ENCODE results near the gene SLC22A5. TPM values are rescaled to one million over a fixed set of nuclear protein-coding genes. Genes with fewer than 3 reads are reported as not detected.
A peak's percentile ranks its signal among the peaks of the same experiment; 100 is the strongest.

Gene SLC22A5
- total and polyA plus RNA-seq, 9 of the 15 experiments (the other 6 are each of a cell fraction or from before 2014, with no cell fraction given), result 3.0 to 16.6 (median 8.3) TPM

DNA sequence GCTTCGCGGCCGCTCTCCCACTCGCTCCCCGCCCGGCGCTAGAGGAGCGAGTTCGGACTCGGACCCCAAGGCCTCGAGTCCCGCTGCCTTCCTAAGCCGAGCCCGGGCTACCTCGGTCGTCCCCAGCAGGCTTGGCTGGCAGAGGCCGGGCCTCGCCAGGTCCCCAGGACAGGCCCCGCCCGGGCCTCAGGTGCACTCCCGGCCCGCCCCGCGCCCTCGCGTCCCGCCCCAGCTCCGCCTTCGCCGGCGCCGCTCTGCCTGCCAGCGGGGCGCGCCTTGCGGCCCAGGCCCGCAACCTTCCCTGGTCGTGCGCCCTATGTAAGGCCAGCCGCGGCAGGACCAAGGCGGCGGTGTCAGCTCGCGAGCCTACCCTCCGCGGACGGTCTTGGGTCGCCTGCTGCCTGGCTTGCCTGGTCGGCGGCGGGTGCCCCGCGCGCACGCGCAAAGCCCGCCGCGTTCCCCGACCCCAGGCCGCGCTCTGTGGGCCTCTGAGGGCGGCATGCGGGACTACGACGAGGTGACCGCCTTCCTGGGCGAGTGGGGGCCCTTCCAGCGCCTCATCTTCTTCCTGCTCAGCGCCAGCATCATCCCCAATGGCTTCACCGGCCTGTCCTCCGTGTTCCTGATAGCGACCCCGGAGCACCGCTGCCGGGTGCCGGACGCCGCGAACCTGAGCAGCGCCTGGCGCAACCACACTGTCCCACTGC lies at the start of gene SLC22A5 (continued):
- peak; percentile 57; the same call in 1 of the 2 replicates for TF ChIP-seq SUPT5H (IDR thresholded peaks at IDR 0.05)
- no peak for TF ChIP-seq DIDO1 (tag; IDR thresholded peaks at IDR 0.05; ENCODE audit: low read depth)
- no peak for TF ChIP-seq STAT5B (CRISPR knock-in tag; IDR thresholded peaks at IDR 0.05)
- no peak for TF ChIP-seq CBFA2T3 (IDR thresholded peaks at IDR 0.05)
- no peak for TF ChIP-seq PCBP2 (IDR thresholded peaks at IDR 0.05; ENCODE audit: low read depth, low read length, poor library complexity, severe bottlenecking)
- no peak for TF ChIP-seq ZNF76 (CRISPR knock-in tag; IDR thresholded peaks at IDR 0.05; ENCODE audit: borderline replicate concordance)
- TF ChIP-seq CHCHD3 (CRISPR knock-in tag; IDR thresholded peaks at IDR 0.05), result no peak

DNA sequence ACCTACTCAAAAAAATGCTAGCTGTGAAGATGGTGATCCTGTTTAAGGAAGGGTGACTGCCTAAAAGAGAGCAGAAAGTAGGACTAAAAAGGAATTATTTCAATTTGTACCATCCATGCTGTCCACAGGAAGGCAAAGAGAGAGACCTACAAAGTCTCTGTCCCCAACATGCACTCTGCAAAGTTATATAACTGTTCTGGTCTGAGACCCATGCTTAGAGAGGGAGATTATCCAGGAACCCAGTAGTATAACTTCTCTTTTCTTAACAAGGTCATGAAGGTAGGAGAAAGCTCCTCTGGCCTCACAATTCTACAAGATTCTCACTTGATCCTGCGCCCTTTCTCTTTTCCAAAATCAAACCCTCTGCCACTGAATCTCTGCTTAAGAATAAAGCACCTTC lies 49.5 kb upstream of the SLC22A5 start:
- Histone ChIP-seq H3K79me2 (ENCODE audit: control insufficient read depth, insufficient read depth, low read length) (peaks cover 14% of the 10 kb centered on the region; the same call in 1 of the 3 replicates), H4K20me1 (replicated peaks; ENCODE audit: control insufficient read depth, insufficient read depth, low read length) (no peaks in the 10 kb centered on the region), H2AFZ (ENCODE audit: low read depth, low read length) (no peak overlapping the region), H3K36me3 (ENCODE audit: control insufficient read depth, insufficient read depth, low read length) (peaks cover 37% of the 10 kb centered on the region), H3K27me3 (ENCODE audit: control insufficient read depth in 2 of 2, insufficient read depth in 2 of 2, low read length in 2 of 2) (no peaks in the 10 kb centered on the region), H3K4me2 (ENCODE audit: insufficient read depth, low read length) (no peak overlapping the region), H3K27ac (ENCODE audit: extremely low read depth, low read depth, low read length) (no peak overlapping the region), H3K9me1 (ENCODE audit: control insufficient read depth, insufficient read depth, low read length) (no peaks in the 10 kb centered on the region), H3K9me3 (replicated peaks; ENCODE audit: control insufficient read depth, insufficient read depth, low read depth, low read length) (no peaks in the 10 kb centered on the region), H3K4me3 (no peak overlapping the region), H3K4me1 (replicated peaks in 1 of 2; ENCODE audit: control insufficient read depth in 2 of 2, insufficient read depth in 2 of 2, low read length in 2 of 2) (peaks cover 38 to 50% of the 10 kb centered on the region in 2 experiments), H3K9ac (ENCODE audit: insufficient read depth in 1 of 2, low read depth in 2 of 2, low read length in 2 of 2) (no peak overlapping the region)
- WGBS (ENCODE audit: insufficient coverage, low coverage, missing lambda C conversion rate), result 100% methylated on average over 1 of the region's 1 CpG
- DNase-seq (ENCODE audit: extremely low read depth in 1 of 4, low spot score in 3 of 4), result no peak
- no peak for ATAC-seq
- in situ Hi-C loops (cut with MboI), result loop anchor here (5.0 kb wide), 1 partner anchor 253 kb away; no protein-coding TSS in a partner anchor
- no TSS peak for BruUV-seq (replicated peaks)
- FAIRE-seq, result no peak
- ChIA-PET POLR2A (interaction anchor here (1.1 to 1.3 kb wide), 2 partner anchors 52 to 233 kb away, joined by 5 read pairs; no protein-coding TSS in a partner anchor), CTCF (ENCODE audit: low intra/inter-chr PET ratio) (no interaction called here)
- intact Hi-C loops (cut with micrococcal nuclease), result loop anchor here (5.0 kb wide), 1 partner anchor 47 kb away; the partner anchor contains the start of gene SLC22A5
- no peak for TF ChIP-seq CBX2 (IDR thresholded peaks at IDR 0.05; ENCODE audit: insufficient read depth, low read length, poor library complexity, severe bottlenecking)
- TF ChIP-seq SNIP1 (IDR thresholded peaks at IDR 0.05; ENCODE audit: low read depth), result no peak
- TF ChIP-seq BRD9 (IDR thresholded peaks at IDR 0.05; ENCODE audit: low read depth, partially characterized antibody), result no peak
- TF ChIP-seq FOXJ3 (CRISPR knock-in tag; IDR thresholded peaks at IDR 0.05), result no peak
- TF ChIP-seq, protein P1, sequence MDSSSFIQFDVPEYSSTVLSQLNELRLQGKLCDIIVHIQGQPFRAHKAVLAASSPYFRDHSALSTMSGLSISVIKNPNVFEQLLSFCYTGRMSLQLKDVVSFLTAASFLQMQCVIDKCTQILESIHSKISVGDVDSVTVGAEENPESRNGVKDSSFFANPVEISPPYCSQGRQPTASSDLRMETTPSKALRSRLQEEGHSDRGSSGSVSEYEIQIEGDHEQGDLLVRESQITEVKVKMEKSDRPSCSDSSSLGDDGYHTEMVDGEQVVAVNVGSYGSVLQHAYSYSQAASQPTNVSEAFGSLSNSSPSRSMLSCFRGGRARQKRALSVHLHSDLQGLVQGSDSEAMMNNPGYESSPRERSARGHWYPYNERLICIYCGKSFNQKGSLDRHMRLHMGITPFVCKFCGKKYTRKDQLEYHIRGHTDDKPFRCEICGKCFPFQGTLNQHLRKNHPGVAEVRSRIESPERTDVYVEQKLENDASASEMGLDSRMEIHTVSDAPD (CRISPR knock-in tag; IDR thresholded peaks at IDR 0.05), result no peak
- no peak for TF ChIP-seq BRD4 (IDR thresholded peaks at IDR 0.05)
- no peak for TF ChIP-seq RBM34 (IDR thresholded peaks at IDR 0.05; ENCODE audit: borderline replicate concordance, insufficient read depth, low read length)
- no peak for TF ChIP-seq ZNF444 (CRISPR knock-in tag; IDR thresholded peaks at IDR 0.05)
- TF ChIP-seq FOXM1 (IDR thresholded peaks at IDR 0.05; ENCODE audit: low read depth), result no peak
- no peak for TF ChIP-seq FOXM1 (CRISPR knock-in tag; IDR thresholded peaks at IDR 0.05; ENCODE audit: low read depth)
- TF ChIP-seq ARHGAP35 (IDR thresholded peaks at IDR 0.05; ENCODE audit: partially characterized antibody), result no peak
